Measurements from ENCODE around the gene PTPRN2. TPM values are rescaled to one million over a fixed set of nuclear protein-coding genes. Genes with fewer than 3 reads are reported as not detected.
"Not testable (repeated sequence)": the region's sequence is repeated elsewhere in the genome, so short reads cannot be mapped to it uniquely, and the experiment has no call there.

The PTPRN2 gene
- polyA plus RNA-seq, 1 of the 3 experiments (the other 2 are of a cell fraction) = 4.0 TPM

GRCh38 chr7:157780312-157780711, 807.3 kb downstream of the PTPRN2 start (continued):
- TF ChIP-seq, protein P1, sequence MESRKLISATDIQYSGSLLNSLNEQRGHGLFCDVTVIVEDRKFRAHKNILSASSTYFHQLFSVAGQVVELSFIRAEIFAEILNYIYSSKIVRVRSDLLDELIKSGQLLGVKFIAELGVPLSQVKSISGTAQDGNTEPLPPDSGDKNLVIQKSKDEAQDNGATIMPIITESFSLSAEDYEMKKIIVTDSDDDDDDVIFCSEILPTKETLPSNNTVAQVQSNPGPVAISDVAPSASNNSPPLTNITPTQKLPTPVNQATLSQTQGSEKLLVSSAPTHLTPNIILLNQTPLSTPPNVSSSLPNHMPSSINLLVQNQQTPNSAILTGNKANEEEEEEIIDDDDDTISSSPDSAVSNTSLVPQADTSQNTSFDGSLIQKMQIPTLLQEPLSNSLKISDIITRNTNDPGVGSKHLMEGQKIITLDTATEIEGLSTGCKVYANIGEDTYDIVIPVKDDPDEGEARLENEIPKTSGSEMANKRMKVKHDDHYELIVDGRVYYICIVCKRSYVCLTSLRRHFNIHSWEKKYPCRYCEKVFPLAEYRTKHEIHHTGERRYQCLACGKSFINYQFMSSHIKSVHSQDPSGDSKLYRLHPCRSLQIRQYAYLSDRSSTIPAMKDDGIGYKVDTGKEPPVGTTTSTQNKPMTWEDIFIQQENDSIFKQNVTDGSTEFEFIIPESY (IDR thresholded peaks at IDR 0.05; ENCODE audit: borderline replicate concordance, low read depth) = no peak
- no peak for TF ChIP-seq RFX5 (IDR thresholded peaks at IDR 0.05; ENCODE audit: low read length)
- TF ChIP-seq, protein P2, sequence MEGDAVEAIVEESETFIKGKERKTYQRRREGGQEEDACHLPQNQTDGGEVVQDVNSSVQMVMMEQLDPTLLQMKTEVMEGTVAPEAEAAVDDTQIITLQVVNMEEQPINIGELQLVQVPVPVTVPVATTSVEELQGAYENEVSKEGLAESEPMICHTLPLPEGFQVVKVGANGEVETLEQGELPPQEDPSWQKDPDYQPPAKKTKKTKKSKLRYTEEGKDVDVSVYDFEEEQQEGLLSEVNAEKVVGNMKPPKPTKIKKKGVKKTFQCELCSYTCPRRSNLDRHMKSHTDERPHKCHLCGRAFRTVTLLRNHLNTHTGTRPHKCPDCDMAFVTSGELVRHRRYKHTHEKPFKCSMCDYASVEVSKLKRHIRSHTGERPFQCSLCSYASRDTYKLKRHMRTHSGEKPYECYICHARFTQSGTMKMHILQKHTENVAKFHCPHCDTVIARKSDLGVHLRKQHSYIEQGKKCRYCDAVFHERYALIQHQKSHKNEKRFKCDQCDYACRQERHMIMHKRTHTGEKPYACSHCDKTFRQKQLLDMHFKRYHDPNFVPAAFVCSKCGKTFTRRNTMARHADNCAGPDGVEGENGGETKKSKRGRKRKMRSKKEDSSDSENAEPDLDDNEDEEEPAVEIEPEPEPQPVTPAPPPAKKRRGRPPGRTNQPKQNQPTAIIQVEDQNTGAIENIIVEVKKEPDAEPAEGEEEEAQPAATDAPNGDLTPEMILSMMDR (IDR thresholded peaks at IDR 0.05) = no peak

GRCh38 chr7:157779206-157779605, 808.4 kb downstream of the PTPRN2 start:
- Histone ChIP-seq H3K9me3 (0 out of 2 replicates have a peak, but pooled peaks cover 2% of the 10 kb centered on the region), H3K27me3 (ENCODE audit: insufficient read depth) (no peaks in the 10 kb centered on the region), H3K36me3 (replicated peaks in 1 of 2; ENCODE audit: control insufficient read depth in 1 of 2, insufficient read depth in 2 of 2, low read length in 1 of 2) (no peaks in the 10 kb centered on the region), H3K79me2 (ENCODE audit: insufficient read depth) (no peaks in the 10 kb centered on the region), H2AFZ (ENCODE audit: low read depth) (no peak overlapping the region), H3K9me2 (no peaks in the 10 kb centered on the region), H3F3A (replicated peaks; ENCODE audit: insufficient read depth) (no peaks in the 10 kb centered on the region), H3K4me2 (no peak overlapping the region), H4K20me1 (ENCODE audit: insufficient read depth) (no peaks in the 10 kb centered on the region), H3K9ac (no peak overlapping the region), H3K27ac (ENCODE audit: low read depth in 2 of 2, low read length in 1 of 2) (no peak overlapping the region), H3K4me3 (ENCODE audit: low read depth in 2 of 2, low read length in 1 of 2) (no peak overlapping the region), H3K4me1 (ENCODE audit: control insufficient read depth in 1 of 2, insufficient read depth in 2 of 2, low read depth in 1 of 2, low read length in 1 of 2) (peaks cover 0 to 17% of the 10 kb centered on the region in 2 experiments; a peak in 1 of 4 replicates)
- DNase-seq = no peak
- ChIA-PET POLR2A (no interaction called here), CTCF (no interaction called here)
- WGBS (ENCODE audit: low lambda C conversion rate) = 63% methylated on average over 11 of the region's 12 CpGs
- TF ChIP-seq GABPA (IDR thresholded peaks at IDR 0.05; ENCODE audit: low read depth) = no peak
- TF ChIP-seq FOSL2 (IDR thresholded peaks at IDR 0.05; ENCODE audit: borderline replicate concordance, low read depth) = no peak
- no peak for TF ChIP-seq FOXJ3 (CRISPR knock-in tag; IDR thresholded peaks at IDR 0.05)

DNA sequence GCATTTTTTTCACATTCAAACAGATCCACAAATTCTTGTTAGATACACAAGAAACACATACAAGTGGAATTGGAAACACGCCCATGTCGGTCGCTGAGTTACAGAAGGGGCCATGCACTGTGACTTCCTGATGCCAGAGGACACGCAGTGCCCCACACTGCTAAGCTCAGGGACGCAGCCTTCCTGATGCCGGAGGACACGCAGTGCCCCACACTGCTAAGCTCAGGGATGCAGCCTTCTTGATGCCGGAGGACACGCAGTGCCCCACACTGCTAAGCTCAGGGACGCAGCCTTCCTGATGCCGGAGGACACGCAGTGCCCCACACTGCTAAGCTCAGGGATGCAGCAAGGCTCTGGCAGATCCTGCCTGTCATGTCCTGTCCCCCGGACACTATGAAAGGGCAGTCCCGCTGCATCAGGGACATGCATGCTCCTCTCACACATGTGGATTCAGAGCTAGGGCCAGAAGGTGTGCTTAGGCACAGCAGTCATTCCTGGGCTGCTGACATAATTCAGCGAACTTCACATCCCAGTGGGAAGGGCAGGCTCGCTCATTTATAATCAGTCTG, 810.3 kb downstream of the PTPRN2 start:
- WGBS (ENCODE audit: low lambda C conversion rate) = 16% methylated on average over 11 of the region's 16 CpGs

More for the DNA sequence above, 810.3 kb downstream of the PTPRN2 start:
- H3K36me3 ChIP-seq (replicated peaks in 1 of 2; ENCODE audit: control insufficient read depth in 1 of 2, insufficient read depth in 2 of 2, low read length in 1 of 2); DNase-seq; H3F3A ChIP-seq (replicated peaks; ENCODE audit: insufficient read depth); H4K20me1 ChIP-seq (ENCODE audit: insufficient read depth); H3K79me2 ChIP-seq (ENCODE audit: insufficient read depth); CTCF ChIA-PET; H3K4me3 ChIP-seq (ENCODE audit: low read depth in 2 of 2, low read length in 1 of 2); H3K27me3 ChIP-seq (ENCODE audit: insufficient read depth); H3K4me2 ChIP-seq; POLR2A ChIA-PET; H3K27ac ChIP-seq (ENCODE audit: low read depth in 2 of 2, low read length in 1 of 2); H3K9me3 ChIP-seq; H2AFZ ChIP-seq (ENCODE audit: low read depth); H3K9ac ChIP-seq; H3K9me2 ChIP-seq: not testable (repeated sequence)
- peaks cover 0 to 17% of the 10 kb centered on the region in 2 experiments; a peak in 1 of 4 replicates for H3K4me1 ChIP-seq (ENCODE audit: control insufficient read depth in 1 of 2, insufficient read depth in 2 of 2, low read depth in 1 of 2, low read length in 1 of 2)
